HEK293 (cell line): ENCODE data around the gene ACP1.
A peak's percentile ranks its signal among the peaks of the same experiment; 100 is the strongest.

Source experiments
- CTCF ChIA-PET: fragments of 350-600 bp; formaldehyde crosslinking; extraction: SDS; loops from one replicate; lab custom pipeline; 2021; ENCODE audit warnings: antibody characterized with exemption; lab: Yijun Ruan, JAX
- POLR2A ChIA-PET: fragments of 300-600 bp; formaldehyde crosslinking; extraction: SDS; loops from one replicate; lab custom pipeline; 2020; ENCODE audit warnings: antibody characterized with exemption, inconsistent platforms; lab: Yijun Ruan, JAX
- H3K27ac ChIP-seq: fragments of 200-500 bp; sonication (Bioruptor generic); 2 replicates; pipeline ENCODE4 v1.5.1; 2014; ENCODE audit warnings: low read depth, low read length, control low read depth, inconsistent platforms; ENCODE audit errors: extremely low read depth
- H3K36me3 ChIP-seq, 2 experiments: fragments of 200-500 bp in 1 of 2; sonication (Bioruptor generic) in 1 of 2; 1 replicate in 1 of 2; 2 replicates in 1 of 2; pipeline ENCODE4 v1.5.1; 2014 to 2017; ENCODE audit warnings: inconsistent platforms in 2 of 2, low read length in 2 of 2; ENCODE audit not compliant: control insufficient read depth in 2 of 2, insufficient read depth in 1 of 2
- H3K4me1 ChIP-seq: fragments of 200-500 bp; sonication (Bioruptor generic); 2 replicates; pipeline ENCODE4 v1.5.1; 2014; ENCODE audit warnings: mild to moderate bottlenecking, low read length, inconsistent platforms; ENCODE audit not compliant: control insufficient read depth, insufficient read depth
- H3K4me3 ChIP-seq: 2 replicates; pipeline ENCODE4 v1.5.1; 2011; ENCODE audit warnings: low read depth, mild to moderate bottlenecking, control low read depth, low read length, moderate library complexity
- H3K9me3 ChIP-seq: fragments of 200-500 bp; sonication (Bioruptor generic); 2 replicates; pipeline ENCODE4 v1.5.1; 2014; ENCODE audit warnings: low read depth, low read length, inconsistent platforms; ENCODE audit not compliant: control insufficient read depth, insufficient read depth
- HOXC10 ChIP-seq: sonication (generic); formaldehyde crosslinking; IDR thresholded peaks from 2 replicates; pipeline ENCODE4 v1.8.1; 2023; ENCODE audit warnings: mild to moderate bottlenecking, missing genetic modification reagents
- RBAK ChIP-seq: fragments of 450-650 bp; formaldehyde crosslinking; IDR thresholded peaks from 2 replicates; pipeline ENCODE4 v1.5.1; 2016; ENCODE audit warnings: missing biosample characterization, missing genetic modification characterization
- REPIN1 ChIP-seq: fragments of 450-650 bp; formaldehyde crosslinking; IDR thresholded peaks from 2 replicates; pipeline ENCODE4 v1.5.1; 2017; ENCODE audit warnings: missing biosample characterization, missing genetic modification characterization, low read depth
- SP7 ChIP-seq: fragments of 450-650 bp; formaldehyde crosslinking; IDR thresholded peaks from 2 replicates; pipeline ENCODE4 v1.5.1; 2016; ENCODE audit warnings: missing biosample characterization, missing genetic modification characterization
- ZBTB17 ChIP-seq: fragments of 450-650 bp; formaldehyde crosslinking; IDR thresholded peaks from 2 replicates; pipeline ENCODE4 v1.5.1; 2016; ENCODE audit warnings: missing biosample characterization, missing genetic modification characterization
- ZBTB21 ChIP-seq: fragments of 450-650 bp; formaldehyde crosslinking; IDR thresholded peaks from 2 replicates; pipeline ENCODE4 v1.5.1; 2017; ENCODE audit warnings: missing biosample characterization, missing genetic modification characterization
- ZEB2 ChIP-seq: fragments of 450-650 bp; formaldehyde crosslinking; IDR thresholded peaks from 2 replicates; pipeline ENCODE4 v1.5.1; 2016; ENCODE audit warnings: missing biosample characterization, missing genetic modification characterization
- ZIC2 ChIP-seq: fragments of 450-650 bp; formaldehyde crosslinking; IDR thresholded peaks from 2 replicates; pipeline ENCODE4 v1.5.1; 2016; ENCODE audit warnings: missing biosample characterization, missing genetic modification characterization
- ZNF133 ChIP-seq: fragments of 450-650 bp; formaldehyde crosslinking; IDR thresholded peaks from 2 replicates; pipeline ENCODE4 v1.5.1; 2016; ENCODE audit warnings: missing biosample characterization, missing genetic modification characterization
- ZNF157 ChIP-seq: fragments of 450-650 bp; formaldehyde crosslinking; IDR thresholded peaks from 2 replicates; pipeline ENCODE4 v1.5.1; 2016; ENCODE audit warnings: missing biosample characterization, missing genetic modification characterization
- ZNF169 ChIP-seq: fragments of 450-650 bp; formaldehyde crosslinking; IDR thresholded peaks from 2 replicates; pipeline ENCODE4 v1.5.1; 2016; ENCODE audit warnings: missing biosample characterization, missing genetic modification characterization
- ZNF214 ChIP-seq: fragments of 450-650 bp; formaldehyde crosslinking; IDR thresholded peaks from 2 replicates; pipeline ENCODE4 v1.5.1; 2017; ENCODE audit warnings: missing biosample characterization, mild to moderate bottlenecking, missing genetic modification characterization, borderline replicate concordance
- ZNF266 ChIP-seq: fragments of 450-650 bp; formaldehyde crosslinking; IDR thresholded peaks from 2 replicates; pipeline ENCODE4 v1.5.1; 2016; ENCODE audit warnings: missing biosample characterization, missing genetic modification characterization, low read depth
- ZNF280D ChIP-seq: fragments of 450-650 bp; formaldehyde crosslinking; IDR thresholded peaks from 2 replicates; pipeline ENCODE4 v1.5.1; 2016; ENCODE audit warnings: missing biosample characterization, missing genetic modification characterization
- ZNF37A ChIP-seq: fragments of 450-650 bp; IDR thresholded peaks from 2 replicates; pipeline ENCODE4 v1.5.1; 2018; ENCODE audit warnings: missing biosample characterization, missing genetic modification characterization
- ZNF398 ChIP-seq: fragments of 450-650 bp; formaldehyde crosslinking; IDR thresholded peaks from 2 replicates; pipeline ENCODE4 v1.5.1; 2017; ENCODE audit warnings: missing biosample characterization, missing genetic modification characterization
- ZNF449 ChIP-seq: fragments of 450-650 bp; formaldehyde crosslinking; IDR thresholded peaks from 2 replicates; pipeline ENCODE4 v1.5.1; 2017; ENCODE audit warnings: missing biosample characterization, mild to moderate bottlenecking, missing genetic modification characterization, moderate library complexity
- ZNF488 ChIP-seq: fragments of 450-650 bp; formaldehyde crosslinking; IDR thresholded peaks from 2 replicates; pipeline ENCODE4 v1.5.1; 2016; ENCODE audit warnings: missing biosample characterization, missing genetic modification characterization
- ZNF600 ChIP-seq: fragments of 450-650 bp; formaldehyde crosslinking; IDR thresholded peaks from 2 replicates; pipeline ENCODE4 v1.5.1; 2016; ENCODE audit warnings: missing biosample characterization, missing genetic modification characterization
- ZNF626 ChIP-seq: fragments of 450-650 bp; sonication (Bioruptor Pico); formaldehyde crosslinking; IDR thresholded peaks from 2 replicates; pipeline ENCODE4 v1.5.1; 2018; ENCODE audit warnings: missing biosample characterization, missing genetic modification characterization, inconsistent platforms
- ZNF629 ChIP-seq: fragments of 450-650 bp; formaldehyde crosslinking; IDR thresholded peaks from 2 replicates; pipeline ENCODE4 v1.5.1; 2017; ENCODE audit warnings: missing biosample characterization, missing genetic modification characterization
- ZNF654 ChIP-seq: fragments of 450-650 bp; formaldehyde crosslinking; IDR thresholded peaks from 2 replicates; pipeline ENCODE4 v1.5.1; 2016; ENCODE audit warnings: low read depth, missing biosample characterization, missing genetic modification characterization
- ZNF664 ChIP-seq: fragments of 450-650 bp; formaldehyde crosslinking; IDR thresholded peaks from 2 replicates; pipeline ENCODE4 v1.5.1; 2016; ENCODE audit warnings: missing biosample characterization, missing genetic modification characterization
- ZNF837 ChIP-seq: fragments of 450-650 bp; formaldehyde crosslinking; IDR thresholded peaks from 2 replicates; pipeline ENCODE4 v1.5.1; 2016; ENCODE audit warnings: missing biosample characterization, missing genetic modification characterization

Gene ACP1

GRCh38 chr2:246489-247144 lies 18.1 kb upstream of the ACP1 start (continued):
- TF ChIP-seq ZNF280D (no peak), REPIN1 (tag by site-specific recombination) (no peak), ZNF449 (tag by site-specific recombination) (no peak), ZEB2 (tag by site-specific recombination) (no peak), ZNF398 (peak; percentile 56), HOXC10 (no peak), ZNF654 (tag by site-specific recombination) (peak; percentile 14; the same call in 1 of the 2 replicates)

GRCh38 chr2:248724-249123 lies 16.0 kb upstream of the ACP1 start:
- Histone ChIP-seq H3K4me1 (no peaks in the 10 kb centered on the region), H3K36me3 (peaks cover 0 to 13% of the 10 kb centered on the region in 2 experiments; a peak in 1 of 3 replicates), H3K4me3 (no peak overlapping the region), H3K9me3 (no peaks in the 10 kb centered on the region), H3K27ac (no peak overlapping the region)
- ChIA-PET POLR2A (no interaction called here), CTCF (no interaction called here)
- no peak for TF ChIP-seq ZNF488 (tag by site-specific recombination)
- TF ChIP-seq ZBTB17 (tag by site-specific recombination): no peak
- TF ChIP-seq ZNF214 (tag by site-specific recombination): no peak
- no peak for TF ChIP-seq ZNF157 (tag by site-specific recombination)
- no peak for TF ChIP-seq ZNF837 (tag by site-specific recombination)
- TF ChIP-seq ZNF449 (tag by site-specific recombination): no peak

- Histone ChIP-seq H3K4me3 (no peak overlapping the region), H3K27ac (no peak overlapping the region), H3K9me3 (no peaks in the 10 kb centered on the region), H3K4me1 (no peaks in the 10 kb centered on the region), H3K36me3 (peaks cover 0 to 10% of the 10 kb centered on the region in 2 experiments; a peak in 1 of 3 replicates)
- ChIA-PET POLR2A (no interaction called here), CTCF (interaction anchor here (0.7 kb wide), 1 partner anchor 21 kb away, joined by 3 read pairs; no protein-coding TSS in a partner anchor)
- TF ChIP-seq SP7 (tag by site-specific recombination) (no peak), ZNF626 (tag by site-specific recombination) (no peak), RBAK (tag by site-specific recombination) (no peak), ZNF600 (tag by site-specific recombination) (no peak), ZBTB21 (no peak), ZNF37A (tag by site-specific recombination) (no peak), ZIC2 (tag by site-specific recombination) (no peak), ZNF266 (no peak), ZNF629 (tag by site-specific recombination) (no peak), ZNF133 (tag by site-specific recombination) (no peak), ZNF169 (no peak), ZNF664 (tag by site-specific recombination) (no peak)
Measured at GRCh38 chr2:249538-250042, 15.2 kb upstream of the ACP1 start.
